ENCODE data around the gene VAV2.

Gene VAV2

DNA sequence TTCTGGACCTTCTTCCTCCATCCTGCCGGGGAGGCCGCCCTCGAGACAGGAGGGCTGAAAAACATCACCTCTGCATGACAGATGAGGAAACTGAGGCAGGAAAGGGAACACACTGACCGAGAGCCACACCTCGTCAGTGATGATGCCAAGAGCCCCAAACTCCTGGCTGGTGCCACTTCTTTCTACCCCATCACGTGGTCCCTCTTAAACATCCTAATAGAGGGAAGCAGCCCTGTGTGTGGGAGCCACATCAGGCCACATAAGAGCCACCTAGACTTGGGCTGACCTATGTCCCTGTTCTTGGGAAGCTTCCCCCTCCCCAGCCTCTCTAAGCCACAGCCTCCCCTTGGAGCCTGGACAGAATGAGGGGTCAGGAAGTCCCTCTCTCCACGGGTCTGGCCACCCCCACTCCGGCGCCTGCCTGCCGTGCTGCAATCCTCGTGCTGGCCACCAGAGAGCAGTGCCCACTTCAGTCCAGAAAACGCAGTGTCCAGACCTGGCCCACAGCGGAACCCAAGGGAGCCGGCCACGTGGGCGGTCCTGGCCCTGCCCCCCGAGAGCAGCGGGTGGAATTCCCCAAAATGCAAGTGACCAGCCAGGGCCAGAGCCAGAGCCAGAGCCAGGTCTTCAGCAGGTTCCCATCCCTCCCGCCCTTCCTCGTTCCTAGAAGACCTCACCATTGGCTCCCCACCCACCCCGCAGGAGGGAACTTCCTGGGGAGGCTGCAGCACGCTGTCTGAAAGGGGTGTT, 199.2 kb downstream of the VAV2 start:
- FAIRE-seq = no peak

DNA sequence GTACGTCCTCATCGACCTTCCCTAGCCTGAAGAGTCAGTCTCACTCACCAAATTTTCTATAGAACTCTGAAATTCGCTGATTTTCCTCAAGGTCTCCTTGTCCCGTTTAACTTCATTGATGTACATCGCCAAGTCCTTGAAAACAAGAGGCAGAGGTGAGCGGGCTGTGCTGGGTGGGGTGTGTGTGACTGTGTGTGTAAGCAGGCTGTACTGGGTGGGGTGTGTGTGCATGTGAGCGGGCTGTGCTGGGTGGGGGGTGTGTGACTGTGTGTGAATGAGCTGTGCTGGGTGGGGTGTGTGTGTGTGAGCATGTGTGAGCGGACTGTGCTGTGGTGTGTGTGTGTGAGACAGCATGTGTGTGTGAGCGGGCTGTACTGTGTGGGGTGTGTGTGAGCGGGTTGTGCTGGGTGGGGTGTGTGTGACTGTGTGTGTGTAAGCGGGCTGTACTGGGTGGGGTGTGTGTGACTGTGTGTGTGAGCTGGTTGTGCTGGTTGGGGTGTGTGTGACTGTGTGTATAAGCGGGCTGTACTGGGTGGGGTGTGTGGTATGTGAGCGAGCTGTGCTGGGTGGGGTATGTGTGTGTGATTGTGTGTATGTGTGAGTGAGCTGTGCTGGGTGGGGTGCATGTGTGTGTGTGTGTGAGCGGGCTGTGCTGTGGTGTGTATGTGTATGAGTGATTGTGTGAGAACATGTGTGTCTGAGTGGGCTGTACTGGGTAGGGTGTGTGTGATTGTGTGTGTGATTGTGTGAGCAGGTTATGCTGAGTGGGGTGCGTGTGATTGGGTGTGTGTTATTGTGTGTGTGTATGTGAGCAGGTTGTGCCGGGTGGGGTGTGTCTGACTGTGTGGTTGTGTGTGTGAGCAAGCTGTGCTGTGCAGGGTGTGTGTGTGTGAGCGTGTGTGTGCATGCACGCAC, 200.1 kb downstream of the VAV2 start:
- FAIRE-seq = no peak

DNA sequence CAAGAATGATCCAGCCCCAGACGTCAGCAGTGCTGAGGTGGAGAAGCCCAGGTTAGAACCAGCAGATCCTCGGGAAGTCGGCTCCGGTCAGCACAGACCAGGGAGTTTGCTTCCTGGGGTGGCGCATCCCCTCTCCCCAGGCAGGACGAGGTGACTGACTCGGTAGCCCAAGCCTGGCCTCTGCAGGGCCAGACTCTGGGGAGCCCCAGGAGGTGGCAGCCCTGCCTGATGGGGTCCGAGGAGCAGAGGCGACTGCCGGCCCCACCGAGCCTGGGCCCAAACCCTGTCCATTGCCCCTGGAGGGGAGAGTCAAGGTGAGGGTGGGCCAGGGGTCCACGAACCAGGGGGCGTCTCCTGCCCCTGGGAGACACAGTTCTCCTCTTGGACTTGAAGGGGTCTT, 201.1 kb downstream of the VAV2 start:
- FAIRE-seq = no peak

DNA sequence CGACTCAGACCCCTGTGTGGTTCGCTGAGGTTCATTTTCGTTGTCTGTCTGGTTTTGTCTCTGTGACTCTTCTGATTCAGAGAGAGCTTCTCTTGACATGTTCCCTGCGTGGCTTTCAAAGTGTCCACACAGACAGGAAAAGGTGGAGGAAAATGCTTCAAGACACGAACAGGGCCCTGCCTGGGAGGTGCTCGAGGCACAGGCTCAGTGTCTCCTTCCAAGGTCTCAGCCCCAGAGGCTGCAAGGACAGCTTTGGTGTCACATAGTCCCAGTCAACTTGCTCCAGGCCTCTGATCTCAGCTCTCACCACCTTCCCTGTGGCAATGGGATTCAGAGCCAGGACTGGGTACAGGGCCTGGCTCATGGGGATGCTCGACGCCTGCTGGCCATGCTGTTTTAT, 202.3 kb downstream of the VAV2 start:
- FAIRE-seq = no peak

DNA sequence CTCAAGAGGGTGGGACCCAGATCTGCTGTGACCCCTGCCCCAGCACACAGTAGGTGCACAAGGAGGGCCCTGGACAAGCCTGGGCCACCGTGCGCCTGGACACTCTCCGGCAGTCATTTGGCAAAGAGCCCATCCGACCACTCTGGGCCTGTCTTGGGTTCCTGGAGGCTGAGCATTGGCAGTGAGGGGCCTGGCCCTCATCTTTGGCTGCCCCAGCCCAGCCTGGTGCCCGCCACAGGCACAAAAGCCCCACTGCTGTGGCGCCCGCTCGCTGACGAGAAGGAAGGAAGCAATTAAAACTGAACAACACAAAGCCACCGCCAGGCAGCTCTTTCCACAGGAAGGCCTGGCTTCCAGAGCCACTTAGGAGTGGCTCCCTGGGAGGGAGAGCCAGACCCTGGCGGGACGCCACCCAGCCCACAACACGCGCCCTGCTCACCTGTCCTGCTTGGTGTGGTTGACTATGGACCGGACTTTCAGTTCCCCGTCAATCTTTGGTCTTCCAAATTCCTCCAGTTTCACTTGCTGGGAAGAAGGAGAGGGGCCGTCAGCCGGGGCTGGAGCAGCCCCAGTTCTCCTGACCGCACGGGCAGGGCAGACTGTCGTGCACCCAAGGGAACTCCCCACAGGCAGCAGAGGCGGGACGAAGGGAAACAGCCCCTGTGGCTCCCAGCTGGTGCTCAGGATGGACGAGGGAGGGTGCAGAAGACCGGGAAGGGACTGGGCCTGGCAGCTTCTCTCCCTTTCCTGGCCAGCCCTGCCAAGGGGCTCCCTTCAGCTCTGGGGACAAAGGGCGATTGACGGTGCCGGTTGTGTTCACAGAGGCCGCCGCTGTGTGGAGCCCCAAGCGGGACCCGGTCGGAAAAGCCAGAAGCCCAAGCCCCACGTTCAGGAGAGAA, 203.1 kb downstream of the VAV2 start:
- no peak for FAIRE-seq

DNA sequence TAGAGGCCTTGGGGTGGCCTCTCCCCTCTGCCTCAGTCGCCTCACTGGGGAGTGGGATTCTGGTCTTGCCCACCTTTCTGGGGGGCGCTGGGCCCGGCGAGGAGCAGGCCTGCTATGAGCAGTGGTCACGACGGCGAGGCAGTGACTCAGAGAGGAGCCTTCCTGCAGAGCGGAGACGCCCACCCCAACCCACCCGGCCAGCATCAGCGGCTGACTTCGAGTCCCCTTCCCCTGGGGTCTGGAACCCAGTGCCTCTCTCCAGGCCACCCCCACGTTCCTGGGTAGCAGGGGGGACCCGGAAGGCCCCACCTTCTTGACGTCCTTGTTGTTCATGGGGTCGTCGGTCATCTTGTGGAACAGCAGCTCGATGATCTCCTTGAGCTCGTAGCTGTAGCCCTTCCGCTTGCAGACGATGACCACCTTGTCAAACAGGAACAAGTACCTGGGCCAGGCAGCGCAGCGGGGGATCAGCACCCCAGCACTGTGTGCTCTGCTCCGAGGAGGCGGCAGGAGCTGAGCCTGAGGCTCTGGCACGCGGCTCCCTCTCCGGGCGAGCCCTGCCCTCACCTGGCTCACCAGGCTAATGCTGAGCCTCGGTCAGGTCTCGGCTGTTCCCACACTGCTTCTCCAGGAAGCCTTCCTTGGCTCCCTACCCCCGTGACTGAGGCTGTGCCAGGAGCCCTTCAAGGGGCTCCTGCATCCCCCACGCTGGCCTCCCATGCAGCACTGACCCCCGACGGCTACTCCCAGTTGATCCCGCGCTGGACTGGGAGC, 203.9 kb downstream of the VAV2 start:
- no peak for FAIRE-seq

DNA sequence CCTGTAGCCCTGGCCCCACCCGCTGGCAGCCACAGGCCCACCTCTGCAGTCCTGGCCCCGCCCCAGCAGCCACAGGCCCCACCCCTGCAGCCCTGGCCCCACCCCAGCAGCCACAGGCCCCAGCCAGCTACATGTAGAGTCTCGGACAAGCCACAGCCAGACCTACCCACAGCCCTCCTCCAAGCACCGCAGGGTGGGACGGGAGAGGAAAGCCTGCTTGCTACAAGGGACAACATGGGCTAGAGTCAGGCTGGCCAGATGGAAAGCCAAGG, 204.4 kb downstream of the VAV2 start:
- FAIRE-seq = no peak

DNA sequence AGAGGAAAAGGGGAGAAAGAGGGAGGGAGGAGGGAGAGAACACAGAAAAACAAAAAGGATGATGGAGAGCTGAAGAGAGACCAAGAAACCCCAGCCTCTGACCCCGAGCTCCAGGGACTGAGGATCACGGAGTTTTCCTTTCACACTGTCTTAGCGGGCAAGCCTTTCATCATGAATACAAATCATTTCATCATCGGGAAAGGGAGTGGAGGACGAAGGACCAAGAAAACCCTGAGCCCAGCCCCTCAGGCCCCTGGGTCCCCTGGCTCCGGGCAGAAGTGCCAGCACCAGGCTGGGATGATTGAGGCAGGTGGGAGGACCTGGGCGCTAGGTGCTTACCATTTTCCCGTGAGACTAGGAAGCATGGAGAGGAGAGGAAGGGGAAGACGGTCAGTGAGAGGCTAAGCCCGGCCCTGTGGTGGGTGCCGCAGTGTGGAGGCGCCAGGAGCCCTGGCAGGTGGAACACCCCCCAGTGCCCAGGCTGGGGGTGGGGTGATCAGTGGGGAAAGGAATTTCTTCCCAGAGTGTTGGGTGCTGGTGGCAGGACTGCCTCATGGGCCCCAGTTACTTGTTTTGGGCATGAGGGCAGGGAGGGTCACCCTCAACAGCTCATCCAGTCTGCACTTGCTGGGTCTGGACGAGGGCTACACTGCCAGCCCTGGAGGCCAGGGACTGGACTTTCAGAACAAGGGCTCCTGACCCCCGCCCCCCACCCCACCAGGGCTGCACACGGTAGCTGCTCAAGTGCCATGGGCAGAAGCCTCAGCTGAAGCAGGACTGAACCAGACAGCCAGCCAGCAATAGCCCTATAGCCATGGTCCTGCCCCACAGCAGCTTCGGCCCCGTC, 205.0 kb downstream of the VAV2 start:
- no peak for FAIRE-seq

DNA sequence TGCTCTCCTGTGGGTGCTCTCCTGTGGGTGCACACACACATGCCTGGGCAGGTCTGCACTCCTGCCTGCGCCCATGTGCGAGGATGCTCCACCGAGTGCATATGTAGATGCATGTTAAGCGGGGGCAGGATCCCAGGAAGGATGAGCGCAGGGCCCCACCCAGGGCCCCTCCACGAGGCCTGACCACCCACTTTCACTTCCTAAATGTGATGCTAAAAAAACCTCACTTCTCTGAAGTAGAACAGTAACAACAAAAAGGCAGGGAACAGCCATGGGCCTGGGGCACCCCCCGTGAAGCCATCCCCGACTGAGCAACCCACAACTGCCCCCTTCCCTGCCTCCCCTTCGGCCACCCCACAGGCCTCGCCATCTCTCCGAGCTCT, 205.8 kb downstream of the VAV2 start:
- FAIRE-seq = no peak

DNA sequence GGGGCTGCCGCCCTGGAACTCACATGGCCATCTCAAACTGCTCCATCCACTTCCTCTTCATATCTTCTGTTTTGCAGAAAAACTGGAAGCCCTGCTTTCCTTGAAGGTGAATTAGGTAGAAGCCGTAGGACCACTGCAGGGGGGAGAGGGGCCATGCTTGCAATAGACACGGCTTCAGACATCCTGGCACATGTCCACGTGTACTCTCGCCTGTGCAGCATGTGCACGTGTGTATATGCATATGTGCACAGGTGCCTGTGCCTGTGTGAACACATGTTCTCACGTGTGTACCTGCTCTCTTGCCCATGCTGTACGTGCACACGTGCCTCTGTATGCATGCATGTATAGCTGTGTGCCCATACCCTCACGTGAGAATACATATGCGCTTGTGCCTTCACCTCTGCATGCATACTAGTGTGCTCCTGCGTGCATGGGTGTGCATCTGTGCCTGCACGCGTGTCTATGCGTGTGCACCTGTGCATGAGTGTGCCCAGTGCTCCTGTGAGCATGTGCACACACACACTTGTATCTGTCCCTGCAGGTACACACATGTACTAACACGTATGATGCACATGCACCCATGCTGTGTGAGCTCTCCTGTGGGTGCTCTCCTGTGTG, 206.3 kb downstream of the VAV2 start:
- no peak for FAIRE-seq

DNA sequence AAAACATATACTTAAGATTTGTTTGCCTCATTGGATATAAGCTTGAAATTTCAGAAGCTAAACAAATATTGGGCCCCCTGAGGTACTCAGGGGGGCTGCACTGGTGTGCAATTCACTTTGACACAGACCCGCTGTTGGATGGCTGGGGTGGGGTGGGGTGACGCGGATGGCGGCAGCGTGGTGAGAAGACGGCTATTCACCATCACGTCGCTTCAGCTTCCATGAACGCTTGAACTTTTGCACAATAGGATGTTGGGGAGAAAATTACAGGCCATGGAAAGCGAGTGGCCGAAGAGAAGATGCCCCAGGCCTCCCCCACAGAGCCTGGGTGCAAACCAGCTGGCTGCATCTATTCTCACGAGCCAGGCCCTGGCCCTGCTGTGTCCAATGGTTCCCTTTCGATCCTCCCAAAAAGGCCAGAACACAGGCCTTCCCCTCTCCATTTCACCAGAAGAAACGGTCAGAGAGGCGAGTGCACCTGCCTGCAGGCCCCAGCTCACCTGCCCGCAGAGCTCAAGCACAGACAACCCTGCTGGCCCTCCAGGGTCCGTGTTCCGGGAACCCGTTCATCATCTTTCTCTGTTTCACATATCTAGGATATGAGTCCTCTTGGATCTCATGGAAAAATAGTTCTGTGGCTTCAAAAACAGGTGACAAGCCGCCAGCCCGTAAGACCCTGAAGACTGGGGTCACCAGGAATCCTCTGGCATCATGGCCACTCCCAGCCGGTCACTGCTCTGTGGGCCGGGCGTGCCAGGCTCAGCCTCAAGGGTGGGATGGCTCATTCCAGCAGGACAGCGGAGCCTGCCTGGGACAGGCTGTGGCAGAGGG, 207.2 kb downstream of the VAV2 start:
- no peak for FAIRE-seq

DNA sequence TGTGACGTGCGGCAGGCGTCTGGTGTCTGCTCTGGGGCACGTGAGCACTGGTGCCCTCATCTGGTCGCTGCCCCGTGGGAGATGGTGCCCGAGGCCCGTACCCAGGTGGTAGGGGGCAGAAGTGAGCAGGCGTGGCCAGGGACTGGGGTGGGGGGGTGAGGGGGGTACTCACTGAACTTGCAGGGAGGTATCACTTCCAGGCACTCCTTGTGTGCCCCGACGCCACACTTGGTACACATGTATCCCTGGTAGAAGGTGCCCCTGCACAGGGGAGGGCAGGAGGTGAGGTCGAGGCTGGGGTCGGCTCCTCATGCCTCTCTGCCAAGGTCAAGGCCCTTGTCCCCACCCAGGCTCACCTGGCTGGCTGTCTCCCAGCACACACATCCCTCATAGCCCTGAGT, 208.8 kb downstream of the VAV2 start:
- no peak for FAIRE-seq

DNA sequence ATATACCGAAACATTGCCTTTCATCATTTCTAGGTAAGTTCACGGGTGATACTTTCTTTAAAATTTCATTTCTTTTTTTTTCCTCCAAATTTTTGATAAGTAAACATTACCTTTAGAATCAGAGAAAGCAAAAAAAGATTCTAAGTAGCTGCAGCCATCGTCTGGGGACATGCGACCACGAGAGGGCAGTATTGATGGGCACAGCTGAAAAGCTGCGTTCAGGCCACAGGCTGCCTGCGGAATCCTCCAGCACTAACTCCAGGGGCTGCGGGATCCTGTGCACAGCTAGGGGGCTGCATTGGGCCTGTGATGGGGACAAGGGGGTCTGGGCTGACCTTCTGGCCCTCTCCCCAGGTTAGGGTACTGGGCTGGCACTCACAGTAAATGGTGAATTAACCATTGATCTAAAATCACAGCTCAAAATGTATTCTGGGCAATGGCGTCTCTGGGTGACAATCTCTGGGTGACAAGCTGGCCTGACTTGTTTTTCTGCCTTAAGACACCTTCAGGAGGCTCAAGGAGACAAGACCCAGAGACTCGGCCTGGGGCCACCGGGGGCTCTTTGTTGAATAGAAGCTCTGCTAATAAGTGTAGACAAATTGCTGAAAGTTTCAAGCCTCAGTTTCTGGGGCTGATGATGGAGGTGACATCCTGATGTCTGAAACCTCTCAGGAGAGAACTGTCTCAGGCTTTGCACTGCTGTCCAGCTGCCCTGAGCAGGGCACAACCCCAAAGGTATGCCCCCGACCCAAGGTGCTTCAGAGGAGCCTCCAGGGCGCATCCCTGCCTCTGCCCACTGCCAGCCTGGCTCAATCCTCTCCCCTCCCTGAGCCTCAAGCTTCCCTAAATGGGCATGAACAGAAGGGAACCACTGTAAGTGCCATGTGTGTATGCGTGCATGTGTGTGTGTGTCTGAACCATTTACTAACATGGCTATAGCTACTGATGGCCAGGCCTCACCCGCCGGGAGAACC, 209.7 kb downstream of the VAV2 start:
- FAIRE-seq = no peak

DNA sequence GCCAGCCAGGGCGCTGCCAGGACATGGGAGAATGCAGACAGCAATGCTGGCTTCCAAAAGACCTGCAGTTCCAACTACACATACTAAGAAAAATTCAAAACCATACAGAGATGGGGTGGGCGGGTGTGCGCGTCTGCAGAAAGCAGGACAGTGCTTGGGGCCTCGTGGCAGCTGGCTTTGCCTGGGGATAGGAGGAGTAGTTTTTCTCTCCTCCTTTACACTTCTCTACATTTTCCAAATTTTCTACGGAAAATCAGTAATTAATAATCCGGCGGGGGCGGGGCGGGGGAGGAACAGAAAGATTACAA, 210.3 kb downstream of the VAV2 start:
- no peak for FAIRE-seq

DNA sequence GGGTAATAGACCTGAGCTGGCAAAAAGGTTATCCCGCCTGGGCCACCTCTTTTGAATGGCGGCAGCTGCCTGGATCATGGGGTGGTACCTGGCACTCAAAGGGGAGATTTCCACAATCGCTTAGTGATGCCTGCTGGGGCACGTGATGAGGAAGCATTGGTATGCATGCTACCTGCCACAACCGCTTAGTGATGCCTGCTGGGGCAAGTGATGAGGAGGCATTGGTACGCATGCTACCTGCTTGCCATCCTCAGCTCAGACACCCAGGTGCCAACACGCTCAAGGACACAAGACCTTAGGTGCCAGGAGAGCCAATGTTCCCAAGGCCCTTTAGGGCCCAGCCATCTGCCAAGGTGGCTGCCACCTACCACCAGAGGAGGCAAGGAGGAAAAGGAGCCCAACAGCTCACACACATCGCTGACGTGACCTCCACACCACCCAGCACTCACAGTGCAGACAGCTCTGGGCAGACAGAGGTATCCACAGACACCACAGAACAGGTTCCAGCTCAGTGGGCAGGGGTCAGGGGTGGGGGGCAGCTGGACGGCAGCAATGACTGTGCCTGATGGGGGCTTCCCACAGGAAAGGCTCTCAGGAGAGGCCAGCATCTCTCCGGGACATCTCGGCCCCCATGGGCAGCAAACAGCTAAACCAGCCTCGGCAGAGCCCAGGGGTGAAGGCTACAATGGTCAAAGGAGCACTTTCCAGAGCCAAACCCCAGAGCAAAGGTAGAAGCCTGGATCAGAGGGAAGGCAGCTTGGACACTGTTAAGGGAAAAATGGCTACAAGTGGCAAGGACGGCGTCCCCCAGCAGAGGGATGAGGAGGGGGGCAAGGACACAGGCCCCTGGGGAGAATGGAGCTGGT, 210.9 kb downstream of the VAV2 start:
- FAIRE-seq = no peak

DNA sequence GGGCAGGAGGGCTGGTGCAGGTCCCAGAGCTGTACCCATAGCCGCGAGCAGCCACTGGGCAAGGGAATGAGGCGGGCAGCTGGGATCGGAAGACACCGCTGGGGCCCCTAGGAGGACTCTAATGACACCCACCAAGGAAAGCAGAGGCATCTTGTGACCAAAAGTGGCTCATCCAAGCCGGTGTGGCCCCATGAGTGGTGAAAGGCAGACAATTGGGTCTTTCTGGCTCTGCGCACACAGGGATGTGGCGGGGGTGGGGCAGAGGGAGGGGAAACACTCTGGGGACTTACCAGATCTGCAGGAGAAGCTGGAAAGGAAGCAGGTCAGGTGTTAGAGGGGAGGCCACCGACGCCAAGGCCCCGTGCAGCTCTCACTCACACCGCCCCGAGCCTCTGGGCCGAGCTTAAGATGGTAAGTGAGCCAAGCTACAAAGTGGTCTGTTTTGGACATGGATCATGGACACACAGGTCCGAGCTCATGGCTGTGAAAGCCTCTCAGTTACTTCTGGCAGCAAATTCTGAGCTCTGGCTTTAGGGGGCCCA, 211.6 kb downstream of the VAV2 start:
- FAIRE-seq = no peak

DNA sequence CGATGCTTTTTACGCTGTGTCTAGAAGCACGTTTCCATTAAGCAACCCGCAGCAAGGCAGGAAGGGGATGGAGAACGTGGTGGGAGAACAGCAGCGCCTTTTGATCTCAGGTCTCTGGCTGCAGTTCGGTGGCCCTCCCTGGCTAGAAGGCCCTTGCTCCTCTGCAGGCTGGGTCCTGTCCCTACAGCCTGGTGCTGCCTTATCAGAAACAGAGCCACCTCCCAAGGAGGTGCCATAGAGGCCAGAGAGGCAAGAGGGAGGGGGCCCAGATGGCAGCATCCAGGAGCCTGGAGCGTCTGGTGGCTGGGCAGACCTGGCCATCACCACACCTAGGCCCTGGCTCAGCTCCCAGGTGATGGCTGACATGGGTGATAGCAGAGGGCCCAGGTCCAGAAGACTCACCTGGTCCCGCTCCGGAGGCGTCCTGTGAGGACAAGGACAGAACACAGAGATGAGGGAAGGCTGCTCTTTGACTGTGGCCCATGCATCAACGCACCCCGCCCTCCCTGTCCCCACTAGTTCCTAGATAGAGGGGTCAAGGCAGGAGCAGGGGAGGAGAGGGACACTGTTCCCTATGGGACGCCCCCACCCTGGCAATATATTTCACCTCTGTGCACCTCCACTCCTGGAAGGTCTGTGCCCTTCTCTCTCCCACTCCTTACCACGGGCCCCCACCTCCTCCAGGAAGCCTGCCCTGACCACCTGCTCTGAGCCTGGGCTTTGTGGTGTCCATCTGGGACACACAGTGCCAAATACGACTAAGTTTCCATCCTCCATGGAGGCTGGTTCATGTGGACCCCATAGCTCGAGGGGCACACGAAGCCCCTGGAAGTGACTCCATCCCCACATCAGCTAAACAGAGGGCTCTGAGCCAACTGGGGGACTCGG, 212.4 kb downstream of the VAV2 start:
- no peak for FAIRE-seq
